HG02885 (cell line): Measurements from ENCODE around the gene PPP1R3F.
"Not testable (repeated sequence)": the region's sequence is repeated elsewhere in the genome, so short reads cannot be mapped to it uniquely, and the experiment has no call there.

Experiments
- ATAC-seq: cut with Tn5 transposase; IDR thresholded peaks from one replicate; pipeline ENCODE4 v1.9.1; 2021; ENCODE audit warnings: mild to moderate bottlenecking; ENCODE audit not compliant: unreplicated experiment, poor library complexity

The PPP1R3F gene

DNA sequence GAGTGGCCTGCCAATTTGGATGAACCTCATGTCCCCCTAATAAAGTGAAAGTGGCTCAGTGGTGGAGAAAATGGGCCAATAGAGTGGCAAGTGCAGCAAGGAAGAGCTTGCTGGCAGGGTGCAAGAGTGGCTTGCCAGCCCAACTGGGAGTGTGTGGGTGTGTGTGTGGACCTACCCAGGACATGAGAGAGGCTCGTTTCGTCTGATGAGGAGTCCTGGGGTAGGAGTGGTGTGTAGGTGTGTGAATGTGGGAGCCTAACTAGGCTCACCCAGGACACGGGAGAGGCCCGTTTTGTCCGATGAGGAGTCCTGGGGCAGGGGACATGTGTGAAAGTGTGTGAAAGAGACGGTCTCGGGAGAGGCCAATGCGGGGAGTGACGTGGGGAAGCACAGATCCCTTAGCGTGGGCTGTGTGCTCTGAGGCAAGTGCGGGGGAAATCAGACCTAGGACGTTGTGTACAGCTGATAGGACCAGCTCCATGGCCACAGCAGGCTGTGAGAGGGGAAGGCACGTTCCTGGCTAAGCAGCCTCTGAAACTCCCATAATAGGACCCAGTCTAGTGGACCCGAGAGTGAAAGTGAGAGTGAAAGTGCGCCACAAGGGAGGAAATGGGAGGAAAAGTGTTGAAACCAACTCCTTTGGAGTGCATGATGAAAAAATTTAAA lies 39.1 kb downstream of the PPP1R3F start:
- no peak for ATAC-seq

DNA sequence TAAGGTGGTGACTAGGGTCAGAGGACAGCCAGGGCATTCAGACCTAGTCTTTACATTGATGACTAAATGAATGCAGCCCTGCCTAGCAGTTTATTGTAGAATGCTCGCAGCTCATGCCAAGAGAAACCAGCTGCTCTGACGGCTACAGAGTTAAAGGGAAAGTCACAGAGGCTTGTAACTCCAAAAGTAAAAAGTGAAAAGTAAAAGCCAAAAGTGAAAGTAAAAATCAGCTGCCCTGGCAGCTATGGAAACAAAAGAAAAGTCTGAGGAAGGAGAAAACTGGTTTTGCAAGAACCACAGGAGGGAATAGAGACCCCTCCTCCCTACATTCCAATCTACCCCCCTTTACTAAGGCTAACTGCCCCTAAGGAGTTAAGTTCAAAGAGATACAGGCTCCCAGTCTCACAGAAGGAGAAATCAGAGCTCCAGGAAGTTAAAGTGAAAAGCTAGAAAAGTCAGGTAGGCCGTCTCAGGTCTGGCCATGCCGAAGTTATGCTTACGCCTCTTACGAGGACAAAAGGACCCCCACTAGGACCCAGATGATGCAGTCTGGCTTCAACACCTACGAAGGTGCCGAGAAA lies 39.9 kb downstream of the PPP1R3F start:
- ATAC-seq: no peak

DNA sequence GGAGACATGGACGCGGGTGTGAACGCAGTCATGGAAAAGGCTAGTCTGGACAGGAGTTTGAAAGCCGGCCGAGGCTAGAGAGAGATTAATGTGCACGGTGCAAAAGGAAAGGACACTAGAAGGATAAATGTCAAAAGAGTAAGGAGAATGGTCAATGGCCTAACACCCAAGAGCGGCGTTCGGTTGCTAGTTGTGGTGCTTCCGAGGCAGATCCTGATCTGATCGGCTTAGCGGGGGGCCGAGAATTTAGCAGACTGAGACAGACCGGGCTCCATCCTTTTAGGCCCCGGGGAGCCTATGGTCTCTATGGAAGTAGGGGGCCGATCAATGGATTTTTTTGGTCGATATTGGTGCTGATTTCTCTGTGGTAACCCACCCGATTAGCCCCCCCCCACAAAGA lies 40.8 kb downstream of the PPP1R3F start:
- ATAC-seq: no peak

DNA sequence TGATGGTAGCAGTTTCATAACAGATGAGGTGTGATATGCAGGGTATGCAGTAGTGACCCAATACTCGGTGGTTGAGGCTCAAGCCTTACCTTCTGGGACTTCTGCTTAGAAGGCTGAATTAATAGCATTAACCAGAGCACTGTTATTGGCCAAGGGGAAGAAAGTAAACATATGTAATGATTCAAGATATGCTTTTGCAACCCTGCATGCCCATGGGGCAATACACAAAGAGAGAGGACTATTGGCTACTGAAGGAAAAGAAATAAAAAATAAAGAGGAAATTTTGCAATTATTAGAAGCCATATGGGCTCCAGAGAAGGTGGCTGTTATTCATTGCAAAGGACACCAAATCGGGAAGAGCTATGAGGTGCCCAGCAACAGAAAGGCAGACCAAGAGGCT lies 42.6 kb downstream of the PPP1R3F start:
- no peak for ATAC-seq

DNA sequence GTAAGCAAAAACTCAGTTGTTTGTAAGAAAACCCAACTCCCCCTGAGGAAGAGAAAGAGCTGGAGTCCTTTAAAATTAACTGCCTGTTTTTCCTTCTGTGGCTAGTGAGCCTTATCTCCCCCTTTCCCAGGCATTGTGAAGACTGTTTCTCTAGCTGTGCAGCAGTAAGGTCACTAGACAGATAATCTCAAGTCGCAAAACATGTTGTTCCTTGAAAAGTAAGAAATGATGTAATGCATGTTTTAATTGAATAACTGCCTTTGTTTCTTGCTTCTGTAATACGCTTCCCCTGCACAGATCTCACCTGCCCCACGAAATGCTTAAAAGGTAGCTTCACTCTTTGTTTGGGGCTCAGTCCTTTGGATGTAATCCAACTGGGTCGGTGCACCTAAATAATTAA lies 46.5 kb downstream of the PPP1R3F start:
- no peak for ATAC-seq

DNA sequence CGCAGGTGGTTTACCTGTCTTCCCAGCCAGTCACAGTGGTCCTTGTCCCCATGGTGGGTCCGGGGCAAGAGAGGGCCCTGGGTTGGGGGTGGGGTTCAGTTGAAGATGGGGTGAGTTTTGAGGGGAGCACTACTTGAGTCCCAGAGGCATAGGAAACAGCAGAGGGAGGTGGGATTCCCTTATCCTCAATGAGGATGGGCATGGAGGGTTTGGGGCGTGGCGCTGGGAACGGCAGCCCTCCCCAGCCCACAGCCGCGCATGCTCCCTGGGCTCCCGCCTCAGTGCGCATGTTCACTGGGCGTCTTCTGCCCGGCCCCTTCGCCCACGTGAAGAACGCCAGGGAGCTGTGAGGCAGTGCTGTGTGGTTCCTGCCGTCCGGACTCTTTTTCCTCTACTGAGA lies 52.1 kb downstream of the PPP1R3F start, which contains the start of gene GAGE12J:
Gene GAGE12J (plus strand): TSS at position 301 of the 400 bp plus-strand sequence. CDS start 1,157 bp downstream, outside the sequence.
- not testable (repeated sequence) for ATAC-seq

DNA sequence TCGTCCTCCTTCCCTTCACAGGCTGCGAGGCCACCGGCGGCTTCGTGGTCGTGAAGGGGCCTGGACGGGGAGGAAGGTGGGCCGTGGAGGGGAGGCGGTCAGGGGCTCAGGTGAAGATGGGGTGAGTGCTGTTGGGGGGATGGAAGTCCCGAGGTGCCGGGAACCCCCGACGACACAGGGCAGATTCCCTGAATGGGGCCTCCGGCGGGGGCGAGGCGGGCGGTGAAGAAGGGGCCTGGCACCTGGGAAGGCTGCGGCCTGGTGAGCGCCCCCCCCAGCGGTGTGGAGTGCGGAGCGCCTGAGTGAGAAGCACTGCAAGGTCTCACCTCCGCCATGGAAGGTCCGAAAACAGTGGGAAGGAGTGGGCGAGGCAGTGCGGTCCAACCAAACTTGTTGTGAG lies 52.7 kb downstream of the PPP1R3F start:
- not testable (repeated sequence) for ATAC-seq

DNA sequence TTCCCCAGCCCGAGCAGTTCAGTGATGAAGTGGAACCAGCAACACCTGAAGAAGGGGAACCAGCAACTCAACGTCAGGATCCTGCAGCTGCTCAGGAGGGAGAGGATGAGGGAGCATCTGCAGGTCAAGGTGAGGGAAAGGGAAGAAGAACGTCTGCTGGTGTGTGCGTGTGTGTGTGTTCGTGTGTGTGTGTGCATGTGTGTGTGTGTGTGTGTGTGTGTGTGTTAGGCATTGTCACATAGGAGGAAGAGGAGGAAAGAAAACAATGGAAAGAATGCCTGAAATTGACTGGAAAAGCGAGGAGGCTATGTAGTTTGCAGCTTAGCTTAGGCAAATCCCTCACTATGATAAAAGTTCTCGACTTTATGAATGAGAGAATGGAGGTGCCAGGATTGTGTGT lies 54.1 kb downstream of the PPP1R3F start:
- ATAC-seq: not testable (repeated sequence)

DNA sequence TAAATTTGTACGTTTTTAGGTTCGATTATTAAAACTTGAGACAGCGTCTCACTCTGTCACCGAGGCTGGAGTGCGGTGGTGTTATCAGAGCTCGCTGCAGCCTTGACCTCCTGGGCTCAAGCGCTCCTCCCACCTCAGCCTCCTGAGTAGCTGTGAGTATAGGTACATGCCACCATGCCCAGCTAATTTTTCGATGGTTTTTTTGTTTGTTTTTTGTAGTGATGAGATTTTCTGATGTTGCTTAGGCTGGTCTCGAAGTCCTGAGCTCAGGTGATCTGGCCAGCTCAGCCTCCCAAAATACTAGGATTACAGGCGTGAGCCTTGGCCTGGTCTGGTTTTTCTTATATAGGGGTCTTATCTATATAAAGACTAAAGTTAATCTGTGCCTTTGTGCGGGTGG lies 60.8 kb downstream of the PPP1R3F start:
- ATAC-seq: not testable (repeated sequence)

DNA sequence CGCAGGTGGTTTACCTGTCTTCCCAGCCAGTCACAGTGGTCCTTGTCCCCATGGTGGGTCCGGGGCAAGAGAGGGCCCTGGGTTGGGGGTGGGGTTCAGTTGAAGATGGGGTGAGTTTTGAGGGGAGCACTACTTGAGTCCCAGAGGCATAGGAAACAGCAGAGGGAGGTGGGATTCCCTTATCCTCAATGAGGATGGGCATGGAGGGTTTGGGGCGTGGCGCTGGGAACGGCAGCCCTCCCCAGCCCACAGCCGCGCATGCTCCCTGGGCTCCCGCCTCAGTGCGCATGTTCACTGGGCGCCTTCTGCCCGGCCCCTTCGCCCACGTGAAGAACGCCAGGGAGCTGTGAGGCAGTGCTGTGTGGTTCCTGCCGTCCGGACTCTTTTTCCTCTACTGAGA lies 61.7 kb downstream of the PPP1R3F start, which contains the start of gene GAGE13:
Gene GAGE13 (plus strand): TSS at position 301 of the 400 bp plus-strand sequence. CDS start 1,156 bp downstream, outside the sequence.
- ATAC-seq: not testable (repeated sequence)

DNA sequence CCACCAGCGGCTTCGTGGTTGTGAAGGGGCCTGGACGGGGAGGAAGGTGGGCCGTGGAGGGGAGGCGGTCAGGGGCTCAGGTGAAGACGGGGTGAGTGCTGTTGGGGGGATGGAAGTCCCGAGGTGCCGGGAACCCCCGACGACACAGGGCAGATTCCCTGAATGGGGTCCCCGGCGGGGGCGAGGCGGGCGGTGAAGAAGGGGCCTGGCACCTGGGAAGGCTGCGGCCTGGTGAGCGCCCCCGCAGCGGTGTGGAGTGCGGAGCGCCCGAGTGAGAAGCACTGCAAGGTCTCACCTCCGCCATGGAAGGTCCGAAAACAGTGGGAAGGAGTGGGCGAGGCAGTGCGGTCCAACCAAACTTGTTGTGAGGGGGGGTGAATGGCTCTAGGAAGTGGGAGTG lies 62.2 kb downstream of the PPP1R3F start:
- not testable (repeated sequence) for ATAC-seq
